Mucosa of descending colon (tissue), 3 donors: ENCODE measurements around the gene LYSMD4. TPM values are rescaled to one million over a fixed set of nuclear protein-coding genes. Genes with fewer than 3 reads are reported as not detected.
"Not testable (repeated sequence)": the region's sequence is repeated elsewhere in the genome, so short reads cannot be mapped to it uniquely, and the experiment has no call there.

Experiments
- ATAC-seq: fragments of 200-7000 bp; cut with Tn5 transposase; one replicate; pipeline ENCODE4 v1.9.1; 2020; ENCODE audit warnings: mild to moderate bottlenecking, moderate library complexity
- DNase-seq, 3 donors: peaks; one replicate each; pipeline ENCODE4 v3.0.0-alpha.2; 2020
- H3K36me3 ChIP-seq: fragments of 200-600 bp; one replicate; pipeline ENCODE4 v1.8.0; 2021; ENCODE audit warnings: low read depth, mild to moderate bottlenecking
- H3K4me1 ChIP-seq: fragments of 200-600 bp; one replicate; pipeline ENCODE4 v1.8.0; 2021; ENCODE audit warnings: low read depth, mild to moderate bottlenecking
- H3K4me3 ChIP-seq: fragments of 200-600 bp; one replicate; pipeline ENCODE4 v1.8.0; 2021; ENCODE audit warnings: mild to moderate bottlenecking
- H3K9me3 ChIP-seq: fragments of 200-600 bp; one replicate; pipeline ENCODE4 v1.8.0; 2021; ENCODE audit warnings: mild to moderate bottlenecking
- intact Hi-C, 2 donors: fragments of 100-400 bp; cut with DNase I in 1 of 2; cut with micrococcal nuclease in 1 of 2; formaldehyde crosslinking; loops; one replicate each; pipeline versions ENCODE4 v1.11.0 to v1.11.1; 2022; cut with DNase I, micrococcal nuclease
- long read RNA-seq, 2 donors: library from polyadenylated mRNA; unstranded; transcript quantifications; one replicate each; pipeline ENCODE4 v2.0.0, GENCODE V29; 2019 to 2021
- total RNA-seq, 3 donors: library from RNA; stranded (reverse); fragmentation: NEBNext Ultra II Directional in 2 of 3; extraction: Animal tissue kit (Norgen Biotek cat#: 25700) in 2 of 3; gene quantifications; one replicate each; pipeline versions ENCODE4 v1.2.1 to v1.2.4, GENCODE V29; 2021 to 2023
- TF ChIP-seq, protein P1 (sequence below): fragments of 200-600 bp; IDR thresholded peaks from one replicate; pipeline ENCODE4 v1.8.0; 2022; ENCODE audit warnings: antibody characterized with exemption, mild to moderate bottlenecking
- donor health status: DM: no; HTN: no; CAD: no; lungs with moderate emphysema.
- donor health status: DM: no; HTN: no; CAD: no.
- donor health status: DM: no; HTN: yes; CAD: no.

The LYSMD4 gene
- 10 to 100 TPM in 2 of 3 donors, 1 to 10 TPM in 1; 6.4 to 15.6 (median 13.4) TPM for total RNA-seq
- long read RNA-seq, donor 1, partial matches to known transcripts = 1 of 14 reads
- long read RNA-seq, donor 1, other reads (novel, unspliced or antisense) = 9 of 14 reads
- long read RNA-seq, donor 2, partial matches to known transcripts = 0 of 4 reads
- long read RNA-seq, donor 2, other reads (novel, unspliced or antisense) = 2 of 4 reads

GRCh38 chr15:99733268-99734039, at the start of gene LYSMD4:
LYSMD4 (minus strand) TSS chr15:99733437; CDS start chr15:99731999, 1,438 bp downstream.
- Histone ChIP-seq H3K36me3 (no peaks in the 10 kb centered on the region), H3K4me1 (peaks cover 9% of the 10 kb centered on the region), H3K4me3 (peak within 1 kb of the TSS; percentile 74), H3K9me3 (no peaks in the 10 kb centered on the region)
- peak; percentile 99 for ATAC-seq
- TF ChIP-seq, protein P1, sequence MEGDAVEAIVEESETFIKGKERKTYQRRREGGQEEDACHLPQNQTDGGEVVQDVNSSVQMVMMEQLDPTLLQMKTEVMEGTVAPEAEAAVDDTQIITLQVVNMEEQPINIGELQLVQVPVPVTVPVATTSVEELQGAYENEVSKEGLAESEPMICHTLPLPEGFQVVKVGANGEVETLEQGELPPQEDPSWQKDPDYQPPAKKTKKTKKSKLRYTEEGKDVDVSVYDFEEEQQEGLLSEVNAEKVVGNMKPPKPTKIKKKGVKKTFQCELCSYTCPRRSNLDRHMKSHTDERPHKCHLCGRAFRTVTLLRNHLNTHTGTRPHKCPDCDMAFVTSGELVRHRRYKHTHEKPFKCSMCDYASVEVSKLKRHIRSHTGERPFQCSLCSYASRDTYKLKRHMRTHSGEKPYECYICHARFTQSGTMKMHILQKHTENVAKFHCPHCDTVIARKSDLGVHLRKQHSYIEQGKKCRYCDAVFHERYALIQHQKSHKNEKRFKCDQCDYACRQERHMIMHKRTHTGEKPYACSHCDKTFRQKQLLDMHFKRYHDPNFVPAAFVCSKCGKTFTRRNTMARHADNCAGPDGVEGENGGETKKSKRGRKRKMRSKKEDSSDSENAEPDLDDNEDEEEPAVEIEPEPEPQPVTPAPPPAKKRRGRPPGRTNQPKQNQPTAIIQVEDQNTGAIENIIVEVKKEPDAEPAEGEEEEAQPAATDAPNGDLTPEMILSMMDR = no peak
- peak; percentile 99 to 100 (median 100) for DNase-seq
- intact Hi-C loops = no loop called here

DNA sequence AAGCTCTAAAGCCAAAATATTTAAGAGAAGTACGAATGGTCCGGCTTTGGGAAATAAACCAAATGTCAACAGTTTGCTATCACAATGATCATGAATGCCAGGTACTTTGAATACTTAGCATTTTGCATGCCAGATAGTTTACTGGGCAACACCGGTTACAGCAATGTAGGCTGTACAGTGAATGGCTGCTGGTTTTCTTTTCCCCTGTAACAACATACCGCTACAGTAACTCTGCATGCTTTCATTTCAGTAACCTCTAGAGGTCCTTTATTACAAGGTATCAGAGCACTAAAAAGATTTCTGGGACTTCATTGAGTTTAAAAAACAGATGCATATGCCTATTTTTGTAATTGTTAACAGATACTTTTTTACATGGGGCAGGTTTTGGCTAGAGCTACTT, 48.8 kb upstream of the LYSMD4 start:
- ATAC-seq, DNase-seq, H3K36me3 ChIP-seq, H3K4me1 ChIP-seq, H3K9me3 ChIP-seq, H3K4me3 ChIP-seq, intact Hi-C loops: not testable (repeated sequence)

GRCh38 chr15:99777144-99777543, 43.9 kb upstream of the LYSMD4 start:
- DNase-seq (no peak), ATAC-seq (no peak)
- Histone ChIP-seq H3K9me3 (no peaks in the 10 kb centered on the region), H3K4me1 (no peaks in the 10 kb centered on the region), H3K36me3 (no peaks in the 10 kb centered on the region), H3K4me3 (no peak overlapping the region)
- TF ChIP-seq, protein P1 = no peak
- intact Hi-C loops = no loop called here

DNA sequence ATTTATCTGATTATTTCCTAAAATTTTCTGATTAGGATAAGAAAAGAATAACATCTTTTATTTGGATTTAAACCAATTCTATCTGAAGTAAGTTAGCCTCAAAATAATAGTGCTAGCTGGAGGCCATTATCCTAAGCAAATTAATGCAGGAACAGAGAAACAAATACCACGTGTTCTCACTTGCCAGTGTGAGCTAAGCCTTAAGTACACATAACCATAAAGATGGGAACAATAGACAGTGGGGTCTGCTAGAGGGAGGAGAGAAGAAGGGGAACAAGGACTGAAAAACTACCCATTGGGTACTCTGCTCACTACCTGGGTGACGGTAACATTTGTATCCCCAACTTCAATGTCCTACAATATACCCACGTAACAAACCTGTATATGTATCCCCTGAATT, 31.3 kb upstream of the LYSMD4 start:
- H3K9me3 ChIP-seq = no peaks in the 10 kb centered on the region
- no peak for DNase-seq
- intact Hi-C loops = no loop called here
- H3K4me1 ChIP-seq = no peaks in the 10 kb centered on the region
- TF ChIP-seq, protein P1 = no peak
- no peak for ATAC-seq
- H3K36me3 ChIP-seq = no peaks in the 10 kb centered on the region
- H3K4me3 ChIP-seq = no peak overlapping the region

GRCh38 chr15:99763827-99764226, 30.6 kb upstream of the LYSMD4 start:
- H3K9me3 ChIP-seq = no peaks in the 10 kb centered on the region
- no peaks in the 10 kb centered on the region for H3K4me1 ChIP-seq
- TF ChIP-seq, protein P1 = no peak
- H3K4me3 ChIP-seq = no peak overlapping the region
- no peak for DNase-seq
- H3K36me3 ChIP-seq = no peaks in the 10 kb centered on the region
- intact Hi-C loops = no loop called here
- ATAC-seq = no peak

- no peak overlapping the region for H3K4me3 ChIP-seq
- ATAC-seq = no peak
- H3K9me3 ChIP-seq = no peaks in the 10 kb centered on the region
- TF ChIP-seq, protein P1 = no peak
- no peaks in the 10 kb centered on the region for H3K4me1 ChIP-seq
- intact Hi-C loops = no loop called here
- no peaks in the 10 kb centered on the region for H3K36me3 ChIP-seq
- no peak for DNase-seq
These were observed 29.1 kb upstream of the LYSMD4 start for GRCh38 chr15:99762288-99762687.
